OCI-LY3 (cell line): ENCODE data around the gene GJA10.

Experiments
- EZH2phosphoT487 ChIP-seq: fragments of 200-600 bp; shearing (Covaris generic); IDR thresholded peaks from 2 replicates; pipeline ENCODE4 v1.6.1; 2018; ENCODE audit warnings: antibody characterized with exemption, mixed run types, low read depth
- TF ChIP-seq, protein P1 (sequence below): fragments of 200-600, 300-600 bp; sonication (generic); IDR thresholded peaks from 2 replicates; pipeline ENCODE4 v1.5.1; 2014; ENCODE audit warnings: antibody characterized with exemption, low read length, low read depth

DNA sequence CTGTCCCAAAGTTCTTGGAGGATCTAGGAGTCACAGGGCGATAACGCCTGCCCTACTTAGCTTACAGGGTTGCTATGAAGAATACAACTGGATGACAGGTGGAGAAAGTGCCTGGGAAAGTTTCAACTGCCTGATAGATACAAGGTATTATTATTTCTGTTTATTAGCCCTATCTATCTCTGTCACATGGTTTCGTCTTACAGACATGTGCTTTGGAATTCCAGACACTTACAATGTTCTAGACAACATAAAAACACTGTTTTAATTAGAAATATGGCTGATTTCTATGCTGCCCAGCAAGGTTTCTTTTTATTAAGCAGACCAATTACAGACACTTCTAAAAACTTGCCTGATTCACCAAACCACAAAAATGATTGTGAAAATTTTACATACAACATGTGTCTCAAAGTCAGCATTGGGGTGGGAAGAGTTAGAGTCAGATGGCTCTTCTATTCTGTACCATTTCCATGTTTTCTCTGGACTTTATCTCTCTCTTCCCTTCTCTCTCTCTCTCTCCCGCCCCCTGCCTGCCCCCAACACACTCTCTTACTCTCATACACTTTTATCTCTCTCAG is 50.0 kb downstream of the GJA10 start:
- TF ChIP-seq, protein P1, sequence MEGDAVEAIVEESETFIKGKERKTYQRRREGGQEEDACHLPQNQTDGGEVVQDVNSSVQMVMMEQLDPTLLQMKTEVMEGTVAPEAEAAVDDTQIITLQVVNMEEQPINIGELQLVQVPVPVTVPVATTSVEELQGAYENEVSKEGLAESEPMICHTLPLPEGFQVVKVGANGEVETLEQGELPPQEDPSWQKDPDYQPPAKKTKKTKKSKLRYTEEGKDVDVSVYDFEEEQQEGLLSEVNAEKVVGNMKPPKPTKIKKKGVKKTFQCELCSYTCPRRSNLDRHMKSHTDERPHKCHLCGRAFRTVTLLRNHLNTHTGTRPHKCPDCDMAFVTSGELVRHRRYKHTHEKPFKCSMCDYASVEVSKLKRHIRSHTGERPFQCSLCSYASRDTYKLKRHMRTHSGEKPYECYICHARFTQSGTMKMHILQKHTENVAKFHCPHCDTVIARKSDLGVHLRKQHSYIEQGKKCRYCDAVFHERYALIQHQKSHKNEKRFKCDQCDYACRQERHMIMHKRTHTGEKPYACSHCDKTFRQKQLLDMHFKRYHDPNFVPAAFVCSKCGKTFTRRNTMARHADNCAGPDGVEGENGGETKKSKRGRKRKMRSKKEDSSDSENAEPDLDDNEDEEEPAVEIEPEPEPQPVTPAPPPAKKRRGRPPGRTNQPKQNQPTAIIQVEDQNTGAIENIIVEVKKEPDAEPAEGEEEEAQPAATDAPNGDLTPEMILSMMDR = no peak
- no peak for TF ChIP-seq EZH2phosphoT487
